HepG2 (cell line): ENCODE measurements around the gene UBE2D4. TPM values are rescaled to one million over a fixed set of nuclear protein-coding genes. Genes with fewer than 3 reads are reported as not detected.
"Not testable (repeated sequence)": the region's sequence is repeated elsewhere in the genome, so short reads cannot be mapped to it uniquely, and the experiment has no call there.

Experiments used
- ATAC-seq: fragments of 200-7000 bp; cut with Tn5 transposase; 3 replicates; pipeline ENCODE4 v1.9.1; 2020; ENCODE audit warnings: mild to moderate bottlenecking, moderate library complexity
- BruUV-seq: library from RNA; stranded (reverse); fragments of 400-500 nt; replicated peaks from 2 replicates; lab custom pipeline; 2021; lab: Mats Ljungman, UMichigan
- CTCF ChIA-PET: fragments of 300-600 bp; formaldehyde crosslinking; extraction: SDS; loops from one replicate; lab custom pipeline; 2021; ENCODE audit warnings: low total read pairs, inconsistent platforms, low intra/inter-chr PET ratio; lab: Yijun Ruan, JAX
- POLR2A ChIA-PET: fragments of 350-600 bp; sonication (Branson Sonifier 250); formaldehyde crosslinking; loops from one replicate; lab custom pipeline; 2020; ENCODE audit warnings: antibody characterized with exemption, inconsistent platforms; lab: Yijun Ruan, JAX
- DNase-seq: peaks from one replicate; pipeline ENCODE4 v3.0.0-alpha.2; 2015; ENCODE audit warnings: low spot score
- FAIRE-seq: peaks from 3 replicates; lab custom pipeline; 2011; peaks lifted over from hg19 to GRCh38; lab: Jason Lieb, UNC
- H2AFZ ChIP-seq: one replicate; pipeline ENCODE4 v1.6.1; 2011; ENCODE audit warnings: low read length, inconsistent platforms
- H3K27ac ChIP-seq: fragments of 300-600 bp; 3 replicates; pipeline ENCODE4 v1.8.0; 2011; ENCODE audit warnings: mixed run types, mild to moderate bottlenecking, mixed read lengths, low read length, inconsistent platforms; ENCODE audit not compliant: insufficient read depth; ENCODE audit errors: extremely low read length
- H3K27me3 ChIP-seq, 2 experiments: fragments of 200-600 bp in 1 of 2; 2 replicates in 1 of 2; 3 replicates in 1 of 2; pipeline versions ENCODE4 v1.6.0 to v1.8.0; 2011; ENCODE audit warnings: low read length in 2 of 2, mild to moderate bottlenecking in 2 of 2, moderate library complexity in 2 of 2, inconsistent platforms in 1 of 2; ENCODE audit not compliant: insufficient read depth in 2 of 2, control insufficient read depth in 1 of 2
- H3K36me3 ChIP-seq, 2 experiments: fragments of 200-600 bp in 1 of 2; replicated peaks in 1 of 2; 2 replicates in 1 of 2; 3 replicates in 1 of 2; pipeline versions ENCODE4 v1.5.1 to v1.8.0; 2011; ENCODE audit warnings: low read length in 2 of 2, inconsistent platforms in 1 of 2; ENCODE audit not compliant: insufficient read depth in 2 of 2, control insufficient read depth in 1 of 2
- H3K4me1 ChIP-seq: 2 replicates; pipeline ENCODE4 v1.5.1; 2012; ENCODE audit warnings: low read length, inconsistent platforms; ENCODE audit not compliant: insufficient read depth
- H3K4me2 ChIP-seq: 2 replicates; pipeline ENCODE4 v1.6.0; 2011; ENCODE audit warnings: low read depth, low read length, inconsistent platforms
- H3K4me3 ChIP-seq, 3 experiments: fragments of 200-600 bp in 1 of 3; sonication (generic), shearing (Covaris generic) in 1 of 3; replicated peaks in 1 of 3; 2 replicates each; pipeline ENCODE4 v1.5.1; 2011 to 2016; ENCODE audit warnings: low read length in 3 of 3, inconsistent platforms in 2 of 3, low read depth in 2 of 3, mild to moderate bottlenecking in 2 of 3, control low read depth in 1 of 3, mixed read lengths in 1 of 3; ENCODE audit not compliant: insufficient read depth in 1 of 3
- H3K79me2 ChIP-seq: one replicate; pipeline ENCODE4 v1.6.1; 2011; ENCODE audit warnings: low read length, inconsistent platforms; ENCODE audit not compliant: insufficient read depth
- H3K9ac ChIP-seq: 2 replicates; pipeline ENCODE4 v1.6.0; 2011; ENCODE audit warnings: mild to moderate bottlenecking, low read depth, low read length, inconsistent platforms; ENCODE audit not compliant: insufficient read depth
- H3K9me3 ChIP-seq: 2 replicates; pipeline ENCODE4 v1.5.1; 2012; ENCODE audit warnings: mild to moderate bottlenecking, low read length
- H4K20me1 ChIP-seq: 2 replicates; pipeline ENCODE4 v1.6.0; 2011; ENCODE audit warnings: inconsistent platforms, mild to moderate bottlenecking, low read length, moderate library complexity; ENCODE audit not compliant: insufficient read depth
- KDM2A ChIP-seq: sonication (generic); formaldehyde crosslinking; IDR thresholded peaks from 2 replicates; pipeline ENCODE4 v1.4.0; 2020; ENCODE audit warnings: low read depth, missing genetic modification reagents, borderline replicate concordance
- ZNF382 ChIP-seq: sonication (generic); formaldehyde crosslinking; IDR thresholded peaks from 2 replicates; pipeline ENCODE4 v1.5.0; 2020; ENCODE audit warnings: missing genetic modification reagents, mild to moderate bottlenecking, borderline replicate concordance
- ZNF629 ChIP-seq: sonication (generic); formaldehyde crosslinking; conservative IDR thresholded peaks from 2 replicates; pipeline ENCODE4 v1.5.0; 2020; ENCODE audit warnings: missing genetic modification reagents
- WGBS: methylation state at CpG from one replicate; pipeline ENCODE4 v1.1.6; 2017; ENCODE audit warnings: low lambda C conversion rate; 5-methylcytosine and 5-hydroxymethylcytosine counted together
- in situ Hi-C: cut with HindIII; loops from 2 replicates; pipeline ENCODE4 v1.10.0; 2017; ENCODE audit warnings: low pct_unique_long_range_greater_than_20kb; ENCODE audit not compliant: extremely low pct_ligation_motif_present
- intact Hi-C: fragments of 100-400 bp; cut with micrococcal nuclease; formaldehyde crosslinking; loops from one replicate; pipeline ENCODE4 v1.10.0; 2022; ENCODE audit not compliant: unreplicated experiment
- polyA plus RNA-seq, 8 experiments: library from polyadenylated mRNA; depleted of rRNA in 3 of 8; stranded (reverse) in 7 of 8; unstranded in 1 of 8; fragments of >200 nt; fragmentation: Illumina TruSeq in 4 of 8; extraction: Trizol in 4 of 8; gene quantifications; 2 replicates each; pipeline versions ENCODE4 v1.2.1 to v1.2.3, GENCODE V29; 2011 to 2016; ENCODE audit warnings: low read depth in 4 of 8, missing spikeins in 1 of 8, mixed read lengths in 1 of 8; ENCODE audit not compliant: insufficient read depth in 1 of 8
- total RNA-seq, 5 experiments: library from RNA; depleted of rRNA; stranded (reverse); fragments of >200 nt; fragmentation: Illumina TruSeq; extraction: Trizol; gene quantifications; 2 replicates each; pipeline ENCODE4 v1.2.3, GENCODE V29; 2016; ENCODE audit warnings: low read depth in 1 of 5

Gene UBE2D4
- total and polyA plus RNA-seq, 2 of the 13 experiments (the other 11 are each of a cell fraction or from before 2014, with no cell fraction given), result 9.9 to 16.0 TPM

DNA sequence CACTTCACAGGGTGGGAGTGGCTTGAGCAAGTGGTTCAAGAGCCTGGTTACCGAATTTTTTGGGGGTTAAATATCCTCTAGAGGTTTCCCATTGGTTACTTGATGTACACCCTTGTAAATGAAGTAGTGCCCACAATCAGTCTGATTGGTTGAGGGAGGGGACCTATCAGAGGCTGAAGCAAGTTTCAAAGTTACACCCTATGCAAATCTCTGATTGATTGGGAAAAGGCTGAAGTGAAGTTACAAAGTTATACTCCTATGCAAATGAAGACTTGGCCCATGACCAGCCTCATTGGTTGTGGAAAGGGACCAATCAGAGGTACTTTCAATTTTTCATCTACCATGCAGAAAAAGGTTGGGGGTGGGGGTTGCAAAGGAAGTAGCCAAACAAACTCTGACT is 34.7 kb downstream of the UBE2D4 start:
- Histone ChIP-seq H3K27ac (no peak overlapping the region), H3K9me3 (no peaks in the 10 kb centered on the region), H3K27me3 (no peaks in the 10 kb centered on the region), H4K20me1 (no peaks in the 10 kb centered on the region)
- no TSS peak for BruUV-seq
- intact Hi-C loops, result no loop called here
- no peak for TF ChIP-seq ZNF382
- no peak for TF ChIP-seq KDM2A (CRISPR knock-in tag)
- TF ChIP-seq, all 625 proteins: peak for 0
- no peak for FAIRE-seq
- in situ Hi-C loops, result no loop called here
- no peak for DNase-seq
- no peak for ATAC-seq
- Histone ChIP-seq H2AFZ (no peak overlapping the region), H3K9ac (no peak overlapping the region), H3K4me3 (no peak overlapping the region), H3K36me3 (no peaks in the 10 kb centered on the region; a peak in 1 of 5 replicates), H3K4me2 (no peak overlapping the region), H3K4me1 (no peaks in the 10 kb centered on the region), H3K79me2 (no peaks in the 10 kb centered on the region)
- POLR2A ChIA-PET, result no interaction called here
- CTCF ChIA-PET, result no interaction called here
- 10% methylated on average over 1 of the region's 1 CpG for WGBS

DNA sequence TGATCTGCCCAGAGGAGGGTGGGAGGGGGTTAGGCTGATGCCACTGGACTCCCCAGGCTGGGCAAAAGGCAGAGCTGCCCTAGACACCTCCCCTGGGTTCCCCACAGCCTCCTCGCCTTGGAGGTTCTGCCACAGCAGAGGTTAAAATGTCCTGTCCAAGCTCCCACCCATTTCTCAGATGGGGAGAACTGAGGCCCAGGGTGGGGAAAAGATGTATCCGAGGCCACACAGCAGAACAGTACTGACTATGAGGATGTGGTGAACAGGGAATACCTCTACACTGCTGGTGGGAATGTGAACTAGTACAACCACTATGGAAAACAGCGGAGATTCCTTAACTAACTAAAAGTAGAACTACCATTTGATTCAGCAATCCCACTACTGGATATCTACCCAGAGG is 40.2 kb downstream of the UBE2D4 start:
- H3K27ac ChIP-seq, CTCF ChIA-PET, intact Hi-C loops, H3K4me2 ChIP-seq, ATAC-seq, BruUV-seq, H3K4me1 ChIP-seq, H3K36me3 ChIP-seq, DNase-seq, H4K20me1 ChIP-seq, H3K9ac ChIP-seq, H3K4me3 ChIP-seq, in situ Hi-C loops, H2AFZ ChIP-seq, H3K79me2 ChIP-seq, FAIRE-seq, H3K9me3 ChIP-seq, H3K27me3 ChIP-seq, POLR2A ChIA-PET: not testable (repeated sequence)
- peak; percentile 83 for TF ChIP-seq ZNF629
- 84% methylated on average over 3 of the region's 3 CpGs for WGBS

DNA sequence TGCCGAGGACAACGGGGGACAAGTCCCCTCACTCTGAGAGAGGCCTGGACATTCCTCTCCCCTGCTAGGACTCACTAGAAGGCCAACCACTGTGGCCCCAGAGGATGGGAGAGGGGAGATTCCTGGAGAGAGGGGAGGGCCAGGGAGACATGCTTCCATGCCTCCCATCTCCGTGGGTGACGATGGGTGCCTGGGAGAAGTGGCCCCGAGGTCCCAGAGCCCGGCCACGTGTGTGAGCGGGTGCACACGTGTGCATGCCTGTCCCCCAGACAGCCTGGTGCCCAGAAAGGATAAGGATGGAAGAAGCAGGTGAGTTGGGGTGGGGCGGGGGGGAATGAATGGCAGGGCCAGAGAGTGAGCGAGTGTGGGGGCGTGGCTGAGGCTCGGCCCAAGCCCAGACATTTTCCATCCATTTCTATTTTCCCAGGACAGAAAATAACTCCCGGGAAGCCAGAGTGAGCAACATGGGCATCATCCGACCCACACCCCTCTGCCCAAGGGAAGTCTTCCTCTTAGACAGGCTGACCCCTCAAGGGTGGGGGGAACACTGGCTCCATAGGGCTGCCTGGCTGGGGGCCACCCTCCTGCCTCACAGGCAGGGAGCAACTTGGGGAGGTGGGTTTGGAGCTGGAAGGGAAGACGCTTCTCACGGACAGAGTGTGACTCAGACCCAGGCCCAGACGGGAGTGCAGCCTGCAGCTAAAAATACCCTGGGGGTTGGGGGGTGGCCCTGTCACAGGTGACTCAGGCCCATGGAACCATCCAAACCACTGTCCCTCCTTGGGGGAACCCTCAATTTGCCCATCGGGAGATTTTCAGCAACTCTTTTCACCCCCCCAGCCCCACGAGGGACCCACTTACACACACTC is 42.2 kb downstream of the UBE2D4 start:
- H3K4me3 ChIP-seq, H3K9me3 ChIP-seq, H3K4me2 ChIP-seq, H3K4me1 ChIP-seq, FAIRE-seq, POLR2A ChIA-PET, H3K27ac ChIP-seq, H3K9ac ChIP-seq, CTCF ChIA-PET, H4K20me1 ChIP-seq, BruUV-seq, H3K79me2 ChIP-seq, DNase-seq, in situ Hi-C loops, intact Hi-C loops, H2AFZ ChIP-seq, H3K36me3 ChIP-seq, H3K27me3 ChIP-seq: not testable (repeated sequence)
- WGBS, result 87% methylated on average over 11 of the region's 20 CpGs
- peak; percentile 20 for ATAC-seq

DNA sequence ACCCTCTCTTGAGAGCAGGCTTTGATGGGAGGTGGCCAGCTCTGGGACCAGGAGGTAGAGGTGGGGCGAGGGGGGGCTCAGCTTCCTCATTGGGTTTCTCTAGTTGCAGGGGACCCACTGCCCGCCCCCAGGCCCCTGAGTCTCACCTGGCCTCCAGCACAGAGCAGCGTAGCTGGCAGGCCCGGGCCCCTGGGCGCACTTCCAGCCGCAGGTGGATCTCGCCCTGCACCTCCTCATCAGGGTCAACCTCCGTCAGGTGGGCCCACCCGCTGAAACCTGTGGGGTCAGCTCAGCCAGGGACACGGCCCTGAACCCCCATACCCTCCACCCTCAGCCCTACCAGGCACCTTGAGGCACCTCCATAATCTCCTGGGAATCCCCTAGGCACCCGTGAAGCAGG is 43.4 kb downstream of the UBE2D4 start:
- BruUV-seq, H3K4me3 ChIP-seq, H3K9ac ChIP-seq, H3K27ac ChIP-seq, DNase-seq, in situ Hi-C loops, POLR2A ChIA-PET, H3K79me2 ChIP-seq, H3K9me3 ChIP-seq, ATAC-seq, H3K4me2 ChIP-seq, CTCF ChIA-PET, H2AFZ ChIP-seq, H3K36me3 ChIP-seq, H4K20me1 ChIP-seq, H3K4me1 ChIP-seq, H3K27me3 ChIP-seq, intact Hi-C loops, FAIRE-seq: not testable (repeated sequence)
- WGBS, result 95% methylated on average over 5 of the region's 11 CpGs
